Measurements from ENCODE around the gene ZER1.

GRCh38 chr9:128715436-128715750 is 56.3 kb downstream of the ZER1 start:
- no peak for TF ChIP-seq CTCF (conservative IDR thresholded peaks at IDR 0.05 in 1 of 2, IDR thresholded peaks at IDR 0.05 in 1 of 2; ENCODE audit: extremely low read depth in 1 of 2, insufficient read depth in 1 of 2, low read depth in 1 of 2, low read length in 2 of 2)
- TF ChIP-seq EZH2 (IDR thresholded peaks at IDR 0.05; ENCODE audit: borderline replicate concordance, low read length): no peak

Data from mammary epithelial cell (primary cell).